ENCODE data around the gene PNP. TPM values are rescaled to one million over a fixed set of nuclear protein-coding genes. Genes with fewer than 3 reads are reported as not detected.

The PNP gene
- total and polyA plus RNA-seq, 4 donors: 22.9 to 156 (median 35.8) TPM

DNA sequence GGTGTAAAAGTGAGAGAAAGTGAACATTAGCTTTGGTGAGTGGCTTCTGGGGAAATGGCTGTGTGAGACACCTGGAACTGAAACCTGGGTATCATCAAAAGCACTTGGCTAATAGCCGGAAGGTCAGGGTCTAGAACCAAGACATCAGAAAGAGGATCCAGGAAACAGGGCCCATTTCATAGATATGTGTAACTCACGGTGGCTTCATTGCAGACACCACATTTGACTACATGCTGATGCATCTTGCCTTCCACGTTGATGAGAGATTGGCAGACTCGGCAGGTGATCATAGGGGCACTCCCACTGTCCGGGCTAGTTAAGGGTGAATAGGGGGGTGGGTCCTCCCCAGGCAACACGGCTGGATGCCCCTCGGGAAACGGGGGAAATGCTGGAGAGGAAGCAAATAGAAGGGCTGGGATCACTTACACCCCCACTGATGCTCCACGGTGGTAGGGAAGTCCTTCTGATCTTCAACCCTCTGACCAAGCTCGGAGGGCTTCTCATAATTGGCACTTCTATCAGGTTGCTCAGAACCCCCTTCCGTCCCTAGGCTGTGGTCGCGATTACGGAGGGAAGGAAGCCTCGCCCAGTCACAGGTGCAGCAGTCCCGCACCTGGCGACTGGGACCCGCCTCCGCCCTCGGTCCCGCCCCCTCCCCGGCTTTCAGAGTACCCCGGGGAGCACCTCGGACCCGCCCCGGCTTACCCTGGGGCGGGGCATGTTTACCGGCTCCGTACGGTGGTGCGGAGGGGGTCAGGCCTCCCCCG is 8.6 kb upstream of the PNP start:
- H3K36me3 ChIP-seq (ENCODE audit: control insufficient read depth in 4 of 4, insufficient read depth in 3 of 4, low read depth in 1 of 4, low read length in 3 of 4): peaks cover 7 to 29% (median 26%) of the 10 kb centered on the region in 4 donors
- H3K27me3 ChIP-seq (ENCODE audit: control insufficient read depth in 4 of 4, insufficient read depth in 4 of 4, low read length in 3 of 4): no peaks in the 10 kb centered on the region
- H3K4me3 ChIP-seq (ENCODE audit: low read depth in 1 of 3, low read length in 3 of 3): peak overlapping the region; percentile 79 to 87 (median 82)
- peaks cover 0 to 29% (median 20%) of the 10 kb centered on the region in 4 donors for H3K4me1 ChIP-seq (ENCODE audit: control insufficient read depth in 4 of 4, insufficient read depth in 4 of 4, low read length in 3 of 4)
- peak overlapping the region; percentile 79 to 89 for H3K27ac ChIP-seq (ENCODE audit: low read depth in 1 of 2, low read length in 2 of 2)
- TF ChIP-seq SP1 (IDR thresholded peaks at IDR 0.05): no peak
- no peak for TF ChIP-seq FOXA2 (IDR thresholded peaks at IDR 0.05)
- TF ChIP-seq RAD21 (IDR thresholded peaks at IDR 0.05): no peak
- TF ChIP-seq, protein P1, sequence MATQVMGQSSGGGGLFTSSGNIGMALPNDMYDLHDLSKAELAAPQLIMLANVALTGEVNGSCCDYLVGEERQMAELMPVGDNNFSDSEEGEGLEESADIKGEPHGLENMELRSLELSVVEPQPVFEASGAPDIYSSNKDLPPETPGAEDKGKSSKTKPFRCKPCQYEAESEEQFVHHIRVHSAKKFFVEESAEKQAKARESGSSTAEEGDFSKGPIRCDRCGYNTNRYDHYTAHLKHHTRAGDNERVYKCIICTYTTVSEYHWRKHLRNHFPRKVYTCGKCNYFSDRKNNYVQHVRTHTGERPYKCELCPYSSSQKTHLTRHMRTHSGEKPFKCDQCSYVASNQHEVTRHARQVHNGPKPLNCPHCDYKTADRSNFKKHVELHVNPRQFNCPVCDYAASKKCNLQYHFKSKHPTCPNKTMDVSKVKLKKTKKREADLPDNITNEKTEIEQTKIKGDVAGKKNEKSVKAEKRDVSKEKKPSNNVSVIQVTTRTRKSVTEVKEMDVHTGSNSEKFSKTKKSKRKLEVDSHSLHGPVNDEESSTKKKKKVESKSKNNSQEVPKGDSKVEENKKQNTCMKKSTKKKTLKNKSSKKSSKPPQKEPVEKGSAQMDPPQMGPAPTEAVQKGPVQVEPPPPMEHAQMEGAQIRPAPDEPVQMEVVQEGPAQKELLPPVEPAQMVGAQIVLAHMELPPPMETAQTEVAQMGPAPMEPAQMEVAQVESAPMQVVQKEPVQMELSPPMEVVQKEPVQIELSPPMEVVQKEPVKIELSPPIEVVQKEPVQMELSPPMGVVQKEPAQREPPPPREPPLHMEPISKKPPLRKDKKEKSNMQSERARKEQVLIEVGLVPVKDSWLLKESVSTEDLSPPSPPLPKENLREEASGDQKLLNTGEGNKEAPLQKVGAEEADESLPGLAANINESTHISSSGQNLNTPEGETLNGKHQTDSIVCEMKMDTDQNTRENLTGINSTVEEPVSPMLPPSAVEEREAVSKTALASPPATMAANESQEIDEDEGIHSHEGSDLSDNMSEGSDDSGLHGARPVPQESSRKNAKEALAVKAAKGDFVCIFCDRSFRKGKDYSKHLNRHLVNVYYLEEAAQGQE (IDR thresholded peaks at IDR 0.05): no peak
- TF ChIP-seq HNF4G (IDR thresholded peaks at IDR 0.05): no peak
- no peak for TF ChIP-seq RXRA (IDR thresholded peaks at IDR 0.05)
- TF ChIP-seq FOXA1 (IDR thresholded peaks at IDR 0.05): no peak
- no peak for TF ChIP-seq GABPA (IDR thresholded peaks at IDR 0.05 in 1 of 2, conservative IDR thresholded peaks at IDR 0.05 in 1 of 2)
- TF ChIP-seq, protein P2, sequence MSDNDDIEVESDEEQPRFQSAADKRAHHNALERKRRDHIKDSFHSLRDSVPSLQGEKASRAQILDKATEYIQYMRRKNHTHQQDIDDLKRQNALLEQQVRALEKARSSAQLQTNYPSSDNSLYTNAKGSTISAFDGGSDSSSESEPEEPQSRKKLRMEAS (IDR thresholded peaks at IDR 0.05): no peak
- TF ChIP-seq YY1 (IDR thresholded peaks at IDR 0.05): no peak
- TF ChIP-seq JUND (IDR thresholded peaks at IDR 0.05): no peak
- TF ChIP-seq NR2F2 (IDR thresholded peaks at IDR 0.05): no peak
- TF ChIP-seq HNF4A (conservative IDR thresholded peaks at IDR 0.05): no peak
- TF ChIP-seq, protein P3, sequence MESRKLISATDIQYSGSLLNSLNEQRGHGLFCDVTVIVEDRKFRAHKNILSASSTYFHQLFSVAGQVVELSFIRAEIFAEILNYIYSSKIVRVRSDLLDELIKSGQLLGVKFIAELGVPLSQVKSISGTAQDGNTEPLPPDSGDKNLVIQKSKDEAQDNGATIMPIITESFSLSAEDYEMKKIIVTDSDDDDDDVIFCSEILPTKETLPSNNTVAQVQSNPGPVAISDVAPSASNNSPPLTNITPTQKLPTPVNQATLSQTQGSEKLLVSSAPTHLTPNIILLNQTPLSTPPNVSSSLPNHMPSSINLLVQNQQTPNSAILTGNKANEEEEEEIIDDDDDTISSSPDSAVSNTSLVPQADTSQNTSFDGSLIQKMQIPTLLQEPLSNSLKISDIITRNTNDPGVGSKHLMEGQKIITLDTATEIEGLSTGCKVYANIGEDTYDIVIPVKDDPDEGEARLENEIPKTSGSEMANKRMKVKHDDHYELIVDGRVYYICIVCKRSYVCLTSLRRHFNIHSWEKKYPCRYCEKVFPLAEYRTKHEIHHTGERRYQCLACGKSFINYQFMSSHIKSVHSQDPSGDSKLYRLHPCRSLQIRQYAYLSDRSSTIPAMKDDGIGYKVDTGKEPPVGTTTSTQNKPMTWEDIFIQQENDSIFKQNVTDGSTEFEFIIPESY (IDR thresholded peaks at IDR 0.05): no peak
- TF ChIP-seq, protein P4, sequence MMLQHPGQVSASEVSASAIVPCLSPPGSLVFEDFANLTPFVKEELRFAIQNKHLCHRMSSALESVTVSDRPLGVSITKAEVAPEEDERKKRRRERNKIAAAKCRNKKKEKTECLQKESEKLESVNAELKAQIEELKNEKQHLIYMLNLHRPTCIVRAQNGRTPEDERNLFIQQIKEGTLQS (IDR thresholded peaks at IDR 0.05): no peak
- TF ChIP-seq, protein P5, sequence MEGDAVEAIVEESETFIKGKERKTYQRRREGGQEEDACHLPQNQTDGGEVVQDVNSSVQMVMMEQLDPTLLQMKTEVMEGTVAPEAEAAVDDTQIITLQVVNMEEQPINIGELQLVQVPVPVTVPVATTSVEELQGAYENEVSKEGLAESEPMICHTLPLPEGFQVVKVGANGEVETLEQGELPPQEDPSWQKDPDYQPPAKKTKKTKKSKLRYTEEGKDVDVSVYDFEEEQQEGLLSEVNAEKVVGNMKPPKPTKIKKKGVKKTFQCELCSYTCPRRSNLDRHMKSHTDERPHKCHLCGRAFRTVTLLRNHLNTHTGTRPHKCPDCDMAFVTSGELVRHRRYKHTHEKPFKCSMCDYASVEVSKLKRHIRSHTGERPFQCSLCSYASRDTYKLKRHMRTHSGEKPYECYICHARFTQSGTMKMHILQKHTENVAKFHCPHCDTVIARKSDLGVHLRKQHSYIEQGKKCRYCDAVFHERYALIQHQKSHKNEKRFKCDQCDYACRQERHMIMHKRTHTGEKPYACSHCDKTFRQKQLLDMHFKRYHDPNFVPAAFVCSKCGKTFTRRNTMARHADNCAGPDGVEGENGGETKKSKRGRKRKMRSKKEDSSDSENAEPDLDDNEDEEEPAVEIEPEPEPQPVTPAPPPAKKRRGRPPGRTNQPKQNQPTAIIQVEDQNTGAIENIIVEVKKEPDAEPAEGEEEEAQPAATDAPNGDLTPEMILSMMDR (IDR thresholded peaks at IDR 0.05; ENCODE audit: low read depth, low read length, missing input control): no peak
- no peak for TF ChIP-seq EGR1 (IDR thresholded peaks at IDR 0.05; ENCODE audit: low read depth in 2 of 2)
- TF ChIP-seq TAF1 (conservative IDR thresholded peaks at IDR 0.05): no peak
- H3K9me3 ChIP-seq (ENCODE audit: control insufficient read depth in 4 of 4, low read length in 3 of 4): no peaks in the 10 kb centered on the region
- H3K9ac ChIP-seq (ENCODE audit: low read depth in 1 of 2, low read length in 2 of 2): peak overlapping the region; percentile 59 to 76
- DNase-seq (ENCODE audit: low spot score): peak; percentile 61
- WGBS: 7% methylated on average over 32 of the region's 32 CpGs

Measured in liver (tissue), 9 donors.